GM15510 (cell line): Measurements from ENCODE around the gene TNIK.

Experiments
- POLR2A ChIP-seq: IDR thresholded peaks from 3 replicates; pipeline ENCODE4 v1.6.1; 2011; ENCODE audit warnings: borderline replicate concordance; ENCODE audit not compliant: insufficient read length; ENCODE audit errors: extremely low read depth

Gene TNIK

GRCh38 chr3:171342783-171343420, 117.3 kb downstream of the TNIK start:
- TF ChIP-seq POLR2A = no peak

GRCh38 chr3:171342200-171342599, 118.0 kb downstream of the TNIK start:
- no peak for TF ChIP-seq POLR2A

- TF ChIP-seq POLR2A = no peak
Measured at GRCh38 chr3:171340434-171340833, 119.8 kb downstream of the TNIK start.

- no peak for TF ChIP-seq POLR2A
Measured at GRCh38 chr3:171339598-171339997, 120.6 kb downstream of the TNIK start.

- TF ChIP-seq POLR2A = no peak
Measured at GRCh38 chr3:171336406-171336805, 123.8 kb downstream of the TNIK start.

- no peak for TF ChIP-seq POLR2A
Measured at GRCh38 chr3:171335559-171335958, 124.6 kb downstream of the TNIK start.

- TF ChIP-seq POLR2A = no peak
Measured at GRCh38 chr3:171334465-171334811, 125.8 kb downstream of the TNIK start.

- no peak for TF ChIP-seq POLR2A
Measured at GRCh38 chr3:171333784-171334464, 126.3 kb downstream of the TNIK start.

GRCh38 chr3:171330938-171331337, 129.3 kb downstream of the TNIK start:
- no peak for TF ChIP-seq POLR2A

- TF ChIP-seq POLR2A = no peak
Measured at GRCh38 chr3:171329746-171330145, 130.5 kb downstream of the TNIK start.

- TF ChIP-seq POLR2A = no peak
Measured at GRCh38 chr3:171328419-171329082, 131.7 kb downstream of the TNIK start.

- no peak for TF ChIP-seq POLR2A
Measured at GRCh38 chr3:171327441-171328174, 132.6 kb downstream of the TNIK start.

- TF ChIP-seq POLR2A = no peak
Measured at GRCh38 chr3:171326717-171327440, 133.3 kb downstream of the TNIK start.

- no peak for TF ChIP-seq POLR2A
Measured at GRCh38 chr3:171323938-171324536, 136.2 kb downstream of the TNIK start.
